ENCODE data around the gene PSMG1.
"Not testable (repeated sequence)": the region's sequence is repeated elsewhere in the genome, so short reads cannot be mapped to it uniquely, and the experiment has no call there.

Gene PSMG1

GRCh38 chr21:39183272-39184049 lies at the start of gene PSMG1:
Gene PSMG1 (minus strand): TSS chr21:39183451. CDS start chr21:39183385, 66 bp downstream.
- FAIRE-seq (peak; percentile 66), DNase-seq (ENCODE audit: insufficient read length, low spot score) (peak; percentile 85)
- peak; percentile 99 for TF ChIP-seq POLR2A (IDR thresholded peaks at IDR 0.05; ENCODE audit: low read depth, low read length)

- TF ChIP-seq POLR2A (IDR thresholded peaks at IDR 0.05; ENCODE audit: low read depth, low read length), result no peak
- FAIRE-seq, result no peak
- DNase-seq (ENCODE audit: insufficient read length, low spot score), result no peak
Observed at GRCh38 chr21:39232861-39233291, 49.6 kb upstream of the PSMG1 start.

- TF ChIP-seq POLR2A (IDR thresholded peaks at IDR 0.05; ENCODE audit: low read depth, low read length), result no peak
- FAIRE-seq (peak; percentile 68), DNase-seq (ENCODE audit: insufficient read length, low spot score) (no peak)
Observed at GRCh38 chr21:39224930-39225329, 41.7 kb upstream of the PSMG1 start.

- no peak for FAIRE-seq
- no peak for TF ChIP-seq POLR2A (IDR thresholded peaks at IDR 0.05; ENCODE audit: low read depth, low read length)
Observed at GRCh38 chr21:39221997-39222486, 38.8 kb upstream of the PSMG1 start.

GRCh38 chr21:39221282-39221996 lies 38.2 kb upstream of the PSMG1 start:
- FAIRE-seq (no peak), DNase-seq (ENCODE audit: insufficient read length, low spot score) (no peak)
- no peak for TF ChIP-seq POLR2A (IDR thresholded peaks at IDR 0.05; ENCODE audit: low read depth, low read length)

More at GRCh38 chr21:39221997-39222486, 38.8 kb upstream of the PSMG1 start:
- no peak for DNase-seq (ENCODE audit: insufficient read length, low spot score)

- not testable (repeated sequence) for FAIRE-seq; DNase-seq (ENCODE audit: insufficient read length, low spot score)
Observed at GRCh38 chr21:39220875-39221274, 37.6 kb upstream of the PSMG1 start.

- FAIRE-seq (no peak), DNase-seq (ENCODE audit: insufficient read length, low spot score) (no peak)
Observed at GRCh38 chr21:39220150-39220549, 36.9 kb upstream of the PSMG1 start.

GRCh38 chr21:39218082-39218409 lies 34.8 kb upstream of the PSMG1 start:
- TF ChIP-seq POLR2A (IDR thresholded peaks at IDR 0.05; ENCODE audit: low read depth, low read length), result no peak
- no peak for FAIRE-seq
- DNase-seq (ENCODE audit: insufficient read length, low spot score), result no peak

More at GRCh38 chr21:39220150-39220549, 36.9 kb upstream of the PSMG1 start:
- TF ChIP-seq POLR2A (IDR thresholded peaks at IDR 0.05; ENCODE audit: low read depth, low read length), result no peak

- TF ChIP-seq POLR2A (IDR thresholded peaks at IDR 0.05; ENCODE audit: low read depth, low read length), result no peak
Observed at GRCh38 chr21:39217356-39218081, 34.3 kb upstream of the PSMG1 start.

GRCh38 chr21:39216290-39216689 lies 33.0 kb upstream of the PSMG1 start:
- DNase-seq (ENCODE audit: insufficient read length, low spot score), result no peak
- TF ChIP-seq POLR2A (IDR thresholded peaks at IDR 0.05; ENCODE audit: low read depth, low read length), result no peak
- no peak for FAIRE-seq

More at GRCh38 chr21:39217356-39218081, 34.3 kb upstream of the PSMG1 start:
- DNase-seq (ENCODE audit: insufficient read length, low spot score) (no peak), FAIRE-seq (no peak)

GRCh38 chr21:39215078-39215477 lies 31.8 kb upstream of the PSMG1 start:
- no peak for FAIRE-seq
- no peak for TF ChIP-seq POLR2A (IDR thresholded peaks at IDR 0.05; ENCODE audit: low read depth, low read length)
- DNase-seq (ENCODE audit: insufficient read length, low spot score), result no peak

GRCh38 chr21:39209334-39209688 lies 26.1 kb upstream of the PSMG1 start:
- FAIRE-seq, result no peak
- DNase-seq (ENCODE audit: insufficient read length, low spot score), result no peak

GRCh38 chr21:39208624-39209333 lies 25.5 kb upstream of the PSMG1 start:
- DNase-seq (ENCODE audit: insufficient read length, low spot score) (no peak), FAIRE-seq (no peak)
- TF ChIP-seq POLR2A (IDR thresholded peaks at IDR 0.05; ENCODE audit: low read depth, low read length), result no peak

More at GRCh38 chr21:39209334-39209688, 26.1 kb upstream of the PSMG1 start:
- TF ChIP-seq POLR2A (IDR thresholded peaks at IDR 0.05; ENCODE audit: low read depth, low read length), result no peak

All from H54 (cell line).